NCI-H1092 (cell line): ENCODE results near the gene MRGPRX2.

ENCODE experiments used
- DNase-seq: peaks from one replicate; lab custom pipeline; 2025; lab: John Stamatoyannopoulos, UW

The MRGPRX2 gene

DNA sequence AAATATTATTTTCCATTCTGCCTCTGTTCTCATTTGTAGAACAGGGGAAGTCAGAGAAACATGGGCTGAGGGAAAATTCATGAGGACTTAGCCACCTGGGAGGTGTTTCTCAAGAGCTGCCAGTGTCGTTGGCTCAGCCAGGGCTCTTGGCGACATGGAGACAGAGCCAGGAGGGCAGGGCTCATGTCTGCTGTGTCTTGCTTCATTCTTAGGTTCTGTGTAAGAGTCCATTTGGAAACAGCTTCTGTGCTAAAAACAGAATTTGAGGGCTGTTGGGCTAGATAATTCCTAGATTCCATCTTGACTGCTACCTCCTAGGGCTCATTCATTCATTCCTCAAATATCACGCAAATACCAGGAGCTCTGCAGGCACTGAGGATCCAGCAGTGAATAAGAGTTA, 15.1 kb upstream of the MRGPRX2 start:
- no peak for DNase-seq

DNA sequence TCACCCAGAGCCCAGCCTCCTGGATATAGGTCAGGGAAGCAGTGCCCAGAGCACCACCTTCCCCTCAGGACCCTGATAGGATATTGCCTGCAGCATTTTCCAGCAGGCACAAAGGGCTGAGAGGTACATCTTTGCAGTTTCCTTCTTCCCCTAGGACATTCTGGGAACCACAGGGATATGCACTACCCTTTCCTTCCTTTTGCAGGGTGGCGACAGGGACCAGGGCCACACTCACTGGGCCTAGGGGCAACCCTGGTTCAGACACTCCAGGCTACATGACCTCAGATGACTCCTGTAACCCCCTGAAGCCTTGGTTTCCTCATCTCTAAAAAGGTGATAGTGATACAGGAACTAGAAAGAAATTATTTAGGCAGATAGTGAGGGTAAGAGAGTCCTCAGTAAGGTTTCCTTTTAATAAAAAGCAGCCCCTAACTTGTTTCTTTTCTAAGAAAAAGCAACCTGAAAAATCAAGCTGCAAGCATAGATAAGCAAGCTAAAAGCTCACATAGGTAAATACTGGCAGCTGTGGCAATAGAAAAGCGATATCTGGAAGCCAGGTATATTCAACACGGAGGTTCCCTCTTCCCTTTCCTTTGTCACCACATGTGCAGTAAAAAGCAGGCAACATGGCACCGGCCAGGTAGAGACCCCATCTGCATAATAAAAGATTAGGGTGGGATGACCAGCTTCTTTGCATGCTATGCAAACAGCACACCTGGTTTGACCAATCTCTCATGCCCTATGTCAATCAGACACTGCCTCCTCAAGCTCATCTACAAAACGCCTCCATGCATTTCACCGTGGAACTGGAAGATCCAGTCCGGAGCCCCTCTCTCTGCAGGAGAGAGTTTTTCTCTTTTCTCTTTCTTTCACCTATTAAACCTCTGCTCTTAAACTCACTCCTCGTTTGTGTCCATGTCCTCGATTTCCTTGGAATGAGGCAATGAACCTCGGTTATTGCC, 13.2 kb upstream of the MRGPRX2 start:
- peak; percentile 18 for DNase-seq

DNA sequence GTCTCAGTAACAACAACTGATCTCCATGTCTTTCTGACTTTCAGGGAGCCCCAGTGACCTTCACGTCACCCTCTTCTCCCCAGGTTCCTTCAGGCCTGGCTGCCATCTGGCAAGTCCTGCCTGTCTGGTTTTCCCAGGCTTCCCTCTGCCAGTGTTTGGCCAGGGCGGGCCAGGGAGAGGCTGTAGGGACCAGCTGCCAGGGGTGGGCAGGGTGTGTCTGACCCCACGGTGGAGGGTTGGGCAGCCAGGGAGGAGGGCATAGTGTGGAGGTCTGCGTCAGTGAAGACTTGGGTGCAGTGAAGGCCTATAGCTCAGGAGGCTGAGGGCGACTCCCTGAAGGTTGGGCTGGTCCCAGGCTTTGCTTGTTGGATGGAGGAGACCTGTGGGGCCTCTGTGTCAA, 11.9 kb upstream of the MRGPRX2 start:
- DNase-seq = no peak

- DNase-seq = peak; percentile 65
Measured at GRCh38 chr11:19071255-19071654, 10.7 kb upstream of the MRGPRX2 start.

GRCh38 chr11:19059833-19060232, 684 bp downstream of the MRGPRX2 start:
- DNase-seq = no peak

GRCh38 chr11:19055905-19056304, 4.6 kb downstream of the MRGPRX2 start:
- no peak for DNase-seq

GRCh38 chr11:19055016-19055415, 5.5 kb downstream of the MRGPRX2 start:
- no peak for DNase-seq

- no peak for DNase-seq
Measured at GRCh38 chr11:19053909-19054308, 6.6 kb downstream of the MRGPRX2 start.

DNA sequence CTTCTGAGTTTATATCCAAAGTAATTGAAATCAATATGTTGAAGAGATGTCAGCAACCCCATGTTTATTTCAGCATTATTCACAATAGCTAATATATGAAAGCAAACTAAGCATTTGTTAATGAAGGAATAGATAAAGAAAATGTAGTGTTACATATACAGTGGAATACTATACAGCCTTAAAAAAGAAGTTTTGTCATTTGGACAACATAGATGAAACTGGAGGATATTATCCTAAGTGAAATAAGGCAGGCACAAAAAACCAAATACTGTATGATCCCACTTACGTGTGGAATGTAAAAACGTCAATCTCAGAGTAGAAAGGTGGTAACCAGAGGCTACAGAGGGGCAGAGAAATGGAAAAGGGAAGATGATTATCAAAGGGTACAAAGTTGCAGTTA, 10.2 kb downstream of the MRGPRX2 start:
- no peak for DNase-seq

DNA sequence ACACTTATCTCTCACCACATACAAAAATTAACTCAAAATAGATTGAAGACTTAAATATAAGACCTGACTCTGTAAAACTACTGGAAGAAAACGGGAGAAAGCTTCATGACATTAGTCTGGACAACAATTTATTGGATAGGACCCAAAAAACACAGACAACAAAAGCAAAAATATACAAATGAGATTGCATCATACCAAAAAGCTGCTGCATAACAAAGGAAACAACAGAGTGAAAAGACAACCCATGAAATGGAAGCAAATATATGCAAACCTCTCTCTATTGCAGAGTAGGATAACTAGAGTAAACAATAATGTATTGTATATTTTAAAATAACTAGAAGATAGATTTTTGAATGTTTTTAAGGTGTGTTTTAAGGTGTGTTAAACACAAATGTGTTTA, 11.2 kb downstream of the MRGPRX2 start:
- DNase-seq = no peak

GRCh38 chr11:19040051-19040450, 20.5 kb downstream of the MRGPRX2 start:
- no peak for DNase-seq

DNA sequence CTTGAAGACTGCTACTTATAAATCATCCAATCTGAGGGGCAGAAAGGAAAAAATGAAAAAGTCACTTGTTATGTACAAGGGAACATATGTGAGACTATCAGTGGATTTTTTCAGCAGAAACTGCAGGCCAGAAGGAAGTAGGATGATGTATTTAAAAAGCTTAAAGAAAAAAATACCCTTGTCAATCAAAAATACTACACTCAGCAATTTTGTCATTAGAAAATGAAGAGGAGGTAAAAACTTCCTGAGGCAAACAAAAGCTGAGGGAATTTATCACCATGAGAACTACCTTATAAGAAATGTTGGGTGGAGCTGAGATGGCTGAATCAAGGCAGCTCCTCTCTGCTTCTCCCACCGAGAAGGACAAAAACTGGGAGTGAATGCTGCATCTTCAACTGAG, 21.1 kb downstream of the MRGPRX2 start:
- DNase-seq = no peak

DNA sequence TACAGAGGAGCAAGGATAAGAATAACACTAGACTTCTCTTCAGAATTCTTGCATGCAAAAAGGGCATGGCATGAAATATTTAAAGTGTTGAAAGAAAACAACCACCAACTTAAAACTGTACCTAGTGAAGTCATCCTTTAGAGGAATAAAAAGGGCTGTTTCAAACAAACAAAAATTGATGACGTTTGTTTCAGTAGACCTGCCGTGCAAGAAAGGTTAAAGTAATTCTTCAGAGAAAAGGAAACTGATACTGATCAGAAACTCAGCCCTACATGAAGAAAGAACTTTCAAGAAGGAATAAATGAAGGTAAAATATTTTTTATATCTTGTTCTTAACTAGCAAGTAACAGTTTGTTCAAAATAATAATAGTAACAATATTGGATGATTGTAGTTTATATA, 27.5 kb downstream of the MRGPRX2 start:
- DNase-seq = no peak

DNA sequence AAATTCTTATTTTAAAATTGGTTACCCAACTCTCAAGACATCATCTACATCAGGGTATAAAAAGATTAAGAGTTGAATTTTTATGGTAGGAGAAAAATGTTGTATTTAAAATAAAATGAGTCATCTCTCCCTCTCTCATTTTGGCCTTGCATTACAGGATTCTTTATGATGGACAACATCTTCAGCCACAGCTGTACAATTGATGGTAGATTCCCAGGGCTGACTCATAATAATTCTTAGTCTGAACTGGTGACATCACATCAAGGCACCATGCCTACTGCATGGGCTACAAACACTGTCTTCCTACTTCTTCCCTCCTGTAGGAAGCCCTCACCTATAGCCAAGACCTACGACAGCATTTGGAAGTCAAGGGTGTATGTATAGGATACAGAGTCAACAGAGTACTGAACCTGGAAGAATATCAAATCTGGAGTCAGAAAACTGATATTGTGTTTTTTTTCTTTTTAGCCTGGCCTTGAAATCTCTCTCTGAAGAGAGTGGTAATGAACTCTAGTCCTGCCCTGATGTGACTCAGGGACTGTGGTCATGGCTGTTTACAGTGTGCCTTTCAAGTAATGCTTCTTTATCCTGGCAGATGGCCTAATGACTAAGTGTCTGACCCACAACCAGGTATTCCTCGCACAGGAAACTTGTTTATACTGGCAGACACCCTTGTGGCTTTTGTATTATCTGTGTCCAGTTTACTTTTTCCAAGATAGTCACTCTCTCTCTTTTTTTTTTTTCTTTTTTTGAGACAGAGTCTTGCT, 32.5 kb downstream of the MRGPRX2 start:
- no peak for DNase-seq

- DNase-seq = no peak
Measured at GRCh38 chr11:19026862-19027261, 33.7 kb downstream of the MRGPRX2 start.

- no peak for DNase-seq
Measured at GRCh38 chr11:19025481-19026406, 34.8 kb downstream of the MRGPRX2 start.

- no peak for DNase-seq
Measured at GRCh38 chr11:19020831-19021230, 39.7 kb downstream of the MRGPRX2 start.

DNA sequence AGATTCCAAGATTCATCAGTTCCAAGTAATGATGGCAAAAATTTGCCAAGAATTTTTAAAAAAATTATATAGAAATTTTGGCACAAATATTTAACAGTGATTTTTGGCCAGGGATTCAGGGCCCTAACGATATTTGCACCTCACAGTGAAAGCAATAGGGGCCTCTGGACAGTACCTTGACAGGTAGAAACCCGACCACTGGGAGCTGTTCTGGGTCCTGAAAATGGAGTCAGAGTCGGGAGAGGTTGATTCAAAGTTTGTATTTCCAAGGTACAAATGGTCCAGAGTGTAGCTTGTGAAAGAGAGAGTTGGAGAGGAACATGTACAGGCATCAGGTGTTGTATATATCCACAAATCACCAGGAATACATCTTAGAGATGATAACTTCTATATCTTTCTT, 41.6 kb downstream of the MRGPRX2 start:
- DNase-seq = no peak

- no peak for DNase-seq
Measured at GRCh38 chr11:19013181-19013857, 47.2 kb downstream of the MRGPRX2 start.

- no peak for DNase-seq
Measured at GRCh38 chr11:19012636-19013035, 47.9 kb downstream of the MRGPRX2 start.
